HEK293 (cell line): ENCODE results near the gene KATNA1.

ENCODE experiments used
- CTCF ChIA-PET: fragments of 350-600 bp; formaldehyde crosslinking; extraction: SDS; loops from one replicate; lab custom pipeline; 2021; ENCODE audit warnings: antibody characterized with exemption; lab: Yijun Ruan, JAX
- POLR2A ChIA-PET: fragments of 300-600 bp; formaldehyde crosslinking; extraction: SDS; loops from one replicate; lab custom pipeline; 2020; ENCODE audit warnings: antibody characterized with exemption, inconsistent platforms; lab: Yijun Ruan, JAX
- H3K27ac ChIP-seq: fragments of 200-500 bp; sonication (Bioruptor generic); 2 replicates; pipeline ENCODE4 v1.5.1; 2014; ENCODE audit warnings: low read depth, low read length, control low read depth, inconsistent platforms; ENCODE audit errors: extremely low read depth
- H3K36me3 ChIP-seq, 2 experiments: fragments of 200-500 bp in 1 of 2; sonication (Bioruptor generic) in 1 of 2; 1 replicate in 1 of 2; 2 replicates in 1 of 2; pipeline ENCODE4 v1.5.1; 2014 to 2017; ENCODE audit warnings: inconsistent platforms in 2 of 2, low read length in 2 of 2; ENCODE audit not compliant: control insufficient read depth in 2 of 2, insufficient read depth in 1 of 2
- H3K4me1 ChIP-seq: fragments of 200-500 bp; sonication (Bioruptor generic); 2 replicates; pipeline ENCODE4 v1.5.1; 2014; ENCODE audit warnings: mild to moderate bottlenecking, low read length, inconsistent platforms; ENCODE audit not compliant: control insufficient read depth, insufficient read depth
- H3K4me3 ChIP-seq: 2 replicates; pipeline ENCODE4 v1.5.1; 2011; ENCODE audit warnings: low read depth, mild to moderate bottlenecking, control low read depth, low read length, moderate library complexity
- H3K9me3 ChIP-seq: fragments of 200-500 bp; sonication (Bioruptor generic); 2 replicates; pipeline ENCODE4 v1.5.1; 2014; ENCODE audit warnings: low read depth, low read length, inconsistent platforms; ENCODE audit not compliant: control insufficient read depth, insufficient read depth
- CTCF ChIP-seq: fragments of 450-650 bp; formaldehyde crosslinking; IDR thresholded peaks from 2 replicates; pipeline ENCODE4 v1.5.1; 2016; ENCODE audit warnings: missing biosample characterization, missing genetic modification characterization
- PBX3 ChIP-seq: sonication (generic); formaldehyde crosslinking; IDR thresholded peaks from 2 replicates; pipeline ENCODE4 v1.8.1; 2022; ENCODE audit warnings: mild to moderate bottlenecking, moderate library complexity, missing genetic modification reagents
- REPIN1 ChIP-seq: fragments of 450-650 bp; formaldehyde crosslinking; IDR thresholded peaks from 2 replicates; pipeline ENCODE4 v1.5.1; 2017; ENCODE audit warnings: missing biosample characterization, missing genetic modification characterization, low read depth
- YY1 ChIP-seq: fragments of 450-650 bp; formaldehyde crosslinking; IDR thresholded peaks from 2 replicates; pipeline ENCODE4 v1.5.1; 2018; ENCODE audit warnings: missing biosample characterization, missing genetic modification characterization
- ZNF157 ChIP-seq: fragments of 450-650 bp; formaldehyde crosslinking; IDR thresholded peaks from 2 replicates; pipeline ENCODE4 v1.5.1; 2016; ENCODE audit warnings: missing biosample characterization, missing genetic modification characterization
- ZNF18 ChIP-seq: fragments of 450-650 bp; formaldehyde crosslinking; IDR thresholded peaks from 2 replicates; pipeline ENCODE4 v1.5.1; 2016; ENCODE audit warnings: missing biosample characterization, missing genetic modification characterization
- ZNF335 ChIP-seq: fragments of 450-650 bp; formaldehyde crosslinking; conservative IDR thresholded peaks from 2 replicates; pipeline ENCODE4 v1.5.1; 2016; ENCODE audit warnings: missing biosample characterization, missing genetic modification characterization
- ZNF404 ChIP-seq: fragments of 450-650 bp; formaldehyde crosslinking; IDR thresholded peaks from 2 replicates; pipeline ENCODE4 v1.5.1; 2017; ENCODE audit warnings: missing biosample characterization, missing genetic modification characterization
- ZNF433 ChIP-seq: fragments of 450-650 bp; formaldehyde crosslinking; IDR thresholded peaks from 2 replicates; pipeline ENCODE4 v1.5.1; 2016; ENCODE audit warnings: missing biosample characterization, missing genetic modification characterization, low read depth
- ZNF510 ChIP-seq: fragments of 450-650 bp; formaldehyde crosslinking; IDR thresholded peaks from 2 replicates; pipeline ENCODE4 v1.5.1; 2018; ENCODE audit warnings: mild to moderate bottlenecking, missing genetic modification characterization, missing biosample characterization; ENCODE audit not compliant: insufficient replicate concordance
- ZNF560 ChIP-seq: fragments of 450-650 bp; formaldehyde crosslinking; IDR thresholded peaks from 2 replicates; pipeline ENCODE4 v1.5.1; 2017; ENCODE audit warnings: missing biosample characterization, missing genetic modification characterization, borderline replicate concordance
- ZNF629 ChIP-seq: fragments of 450-650 bp; formaldehyde crosslinking; IDR thresholded peaks from 2 replicates; pipeline ENCODE4 v1.5.1; 2017; ENCODE audit warnings: missing biosample characterization, missing genetic modification characterization
- ZNF658 ChIP-seq: fragments of 450-650 bp; formaldehyde crosslinking; IDR thresholded peaks from 2 replicates; pipeline ENCODE4; 2016; ENCODE audit warnings: missing biosample characterization, missing genetic modification characterization
- ZNF707 ChIP-seq: fragments of 450-650 bp; formaldehyde crosslinking; IDR thresholded peaks from 2 replicates; pipeline ENCODE4 v1.5.1; 2016; ENCODE audit warnings: missing biosample characterization, missing genetic modification characterization
- TF ChIP-seq, protein P1 (sequence below): fragments of 450-650 bp; formaldehyde crosslinking; optimal IDR thresholded peaks from 2 replicates; pipeline ENCODE3; 2016; ENCODE audit warnings: missing biosample characterization, mild to moderate bottlenecking, missing genetic modification characterization
- TF ChIP-seq, protein P2 (sequence below): fragments of 450-650 bp; formaldehyde crosslinking; IDR thresholded peaks from 2 replicates; pipeline ENCODE4 v1.5.1; 2017; ENCODE audit warnings: missing biosample characterization, missing genetic modification characterization
- TF ChIP-seq, protein P3 (sequence below): fragments of 450-650 bp; formaldehyde crosslinking; IDR thresholded peaks from 2 replicates; pipeline ENCODE4 v1.5.1; 2016; ENCODE audit warnings: missing biosample characterization, missing genetic modification characterization, borderline replicate concordance

Gene KATNA1

GRCh38 chr6:149608381-149608982, 40.0 kb downstream of the KATNA1 start:
- CTCF ChIA-PET = interaction anchor here (0.6 kb wide), 1 partner anchor 19 kb away, joined by 4 read pairs; no protein-coding TSS in a partner anchor
- Histone ChIP-seq H3K27ac (no peak overlapping the region), H3K36me3 (peaks cover 18 to 25% of the 10 kb centered on the region in 2 experiments), H3K9me3 (no peaks in the 10 kb centered on the region), H3K4me3 (no peak overlapping the region), H3K4me1 (no peaks in the 10 kb centered on the region)
- TF ChIP-seq, protein P1, sequence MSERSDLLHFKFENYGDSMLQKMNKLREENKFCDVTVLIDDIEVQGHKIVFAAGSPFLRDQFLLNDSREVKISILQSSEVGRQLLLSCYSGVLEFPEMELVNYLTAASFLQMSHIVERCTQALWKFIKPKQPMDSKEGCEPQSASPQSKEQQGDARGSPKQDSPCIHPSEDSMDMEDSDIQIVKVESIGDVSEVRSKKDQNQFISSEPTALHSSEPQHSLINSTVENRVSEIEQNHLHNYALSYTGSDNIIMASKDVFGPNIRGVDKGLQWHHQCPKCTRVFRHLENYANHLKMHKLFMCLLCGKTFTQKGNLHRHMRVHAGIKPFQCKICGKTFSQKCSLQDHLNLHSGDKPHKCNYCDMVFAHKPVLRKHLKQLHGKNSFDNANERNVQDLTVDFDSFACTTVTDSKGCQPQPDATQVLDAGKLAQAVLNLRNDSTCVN (tag by site-specific recombination) = no peak
- TF ChIP-seq ZNF707 (tag by site-specific recombination) (no peak), ZNF658 (tag by site-specific recombination) (no peak), ZNF510 (no peak), ZNF560 (tag by site-specific recombination) (no peak), ZNF404 (no peak), ZNF629 (tag by site-specific recombination) (no peak), YY1 (no peak), CTCF (tag by site-specific recombination) (no peak), PBX3 (CRISPR knock-in tag) (no peak), ZNF157 (tag by site-specific recombination) (no peak), ZNF335 (tag by site-specific recombination) (no peak), REPIN1 (no peak), ZNF18 (tag by site-specific recombination) (no peak), ZNF433 (tag by site-specific recombination) (no peak)
- TF ChIP-seq, protein P2, sequence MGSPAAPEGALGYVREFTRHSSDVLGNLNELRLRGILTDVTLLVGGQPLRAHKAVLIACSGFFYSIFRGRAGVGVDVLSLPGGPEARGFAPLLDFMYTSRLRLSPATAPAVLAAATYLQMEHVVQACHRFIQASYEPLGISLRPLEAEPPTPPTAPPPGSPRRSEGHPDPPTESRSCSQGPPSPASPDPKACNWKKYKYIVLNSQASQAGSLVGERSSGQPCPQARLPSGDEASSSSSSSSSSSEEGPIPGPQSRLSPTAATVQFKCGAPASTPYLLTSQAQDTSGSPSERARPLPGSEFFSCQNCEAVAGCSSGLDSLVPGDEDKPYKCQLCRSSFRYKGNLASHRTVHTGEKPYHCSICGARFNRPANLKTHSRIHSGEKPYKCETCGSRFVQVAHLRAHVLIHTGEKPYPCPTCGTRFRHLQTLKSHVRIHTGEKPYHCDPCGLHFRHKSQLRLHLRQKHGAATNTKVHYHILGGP = no peak
- TF ChIP-seq, protein P3, sequence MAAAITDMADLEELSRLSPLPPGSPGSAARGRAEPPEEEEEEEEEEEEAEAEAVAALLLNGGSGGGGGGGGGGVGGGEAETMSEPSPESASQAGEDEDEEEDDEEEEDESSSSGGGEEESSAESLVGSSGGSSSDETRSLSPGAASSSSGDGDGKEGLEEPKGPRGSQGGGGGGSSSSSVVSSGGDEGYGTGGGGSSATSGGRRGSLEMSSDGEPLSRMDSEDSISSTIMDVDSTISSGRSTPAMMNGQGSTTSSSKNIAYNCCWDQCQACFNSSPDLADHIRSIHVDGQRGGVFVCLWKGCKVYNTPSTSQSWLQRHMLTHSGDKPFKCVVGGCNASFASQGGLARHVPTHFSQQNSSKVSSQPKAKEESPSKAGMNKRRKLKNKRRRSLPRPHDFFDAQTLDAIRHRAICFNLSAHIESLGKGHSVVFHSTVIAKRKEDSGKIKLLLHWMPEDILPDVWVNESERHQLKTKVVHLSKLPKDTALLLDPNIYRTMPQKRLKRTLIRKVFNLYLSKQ (tag by site-specific recombination) = no peak
- POLR2A ChIA-PET = interaction anchor here (0.5 to 0.6 kb wide), 2 partner anchors 11 to 37 kb away, joined by 3 read pairs; no protein-coding TSS in a partner anchor
